GM18507 (cell line): ENCODE measurements around the gene DDIT4.
"Not testable (repeated sequence)": the region's sequence is repeated elsewhere in the genome, so short reads cannot be mapped to it uniquely, and the experiment has no call there.

Experiments
- DNase-seq: peaks from one replicate; pipeline ENCODE4 v3.0.0; 2011; ENCODE audit warnings: low read depth; ENCODE audit not compliant: insufficient read length; ENCODE audit errors: extremely low spot score
- FAIRE-seq: peaks from 2 replicates; lab custom pipeline; 2011; peaks lifted over from hg19 to GRCh38; lab: Jason Lieb, UNC

DDIT4 gene, protein sequence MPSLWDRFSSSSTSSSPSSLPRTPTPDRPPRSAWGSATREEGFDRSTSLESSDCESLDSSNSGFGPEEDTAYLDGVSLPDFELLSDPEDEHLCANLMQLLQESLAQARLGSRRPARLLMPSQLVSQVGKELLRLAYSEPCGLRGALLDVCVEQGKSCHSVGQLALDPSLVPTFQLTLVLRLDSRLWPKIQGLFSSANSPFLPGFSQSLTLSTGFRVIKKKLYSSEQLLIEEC

DNA sequence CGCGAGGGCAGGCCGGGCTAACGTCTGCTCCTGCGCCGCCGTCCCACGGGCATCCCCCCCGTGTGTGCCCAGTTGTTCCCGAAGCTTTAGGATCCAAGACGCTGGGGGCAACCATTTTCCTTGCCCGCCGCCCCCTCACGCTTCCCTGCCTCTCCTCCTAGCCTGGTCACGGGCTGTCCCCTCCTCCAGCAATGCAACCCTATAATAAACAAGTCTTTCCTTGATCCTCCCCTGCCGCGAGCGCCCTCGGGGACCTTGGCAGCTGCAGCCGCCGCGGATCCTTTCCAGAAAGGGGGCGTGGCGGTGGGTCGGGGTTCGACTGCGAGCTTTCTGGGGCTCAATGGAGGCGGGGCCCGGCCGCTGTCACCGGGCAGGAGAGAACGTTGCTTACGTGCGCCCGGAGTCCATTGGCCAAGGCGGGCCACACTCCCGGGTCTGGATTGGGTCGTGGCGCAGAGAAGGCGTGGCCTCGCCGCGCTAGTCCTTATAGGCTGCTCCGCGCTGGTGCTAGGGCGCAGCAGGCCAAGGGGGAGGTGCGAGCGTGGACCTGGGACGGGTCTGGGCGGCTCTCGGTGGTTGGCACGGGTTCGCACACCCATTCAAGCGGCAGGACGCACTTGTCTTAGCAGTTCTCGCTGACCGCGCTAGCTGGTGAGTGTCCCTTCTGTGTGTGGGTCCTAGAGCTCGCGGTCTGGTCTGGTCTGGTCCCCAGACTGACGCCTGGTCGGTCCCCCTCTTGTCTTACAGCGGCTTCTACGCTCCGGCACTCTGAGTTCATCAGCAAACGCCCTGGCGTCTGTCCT is at the start of gene DDIT4:
Gene DDIT4, plus strand, starts transcription at position 515 of the 803 bp plus-strand sequence. CDS start 293 bp downstream, outside the sequence.
- DNase-seq (peak; percentile 99), FAIRE-seq (peak; percentile 91)

DNA sequence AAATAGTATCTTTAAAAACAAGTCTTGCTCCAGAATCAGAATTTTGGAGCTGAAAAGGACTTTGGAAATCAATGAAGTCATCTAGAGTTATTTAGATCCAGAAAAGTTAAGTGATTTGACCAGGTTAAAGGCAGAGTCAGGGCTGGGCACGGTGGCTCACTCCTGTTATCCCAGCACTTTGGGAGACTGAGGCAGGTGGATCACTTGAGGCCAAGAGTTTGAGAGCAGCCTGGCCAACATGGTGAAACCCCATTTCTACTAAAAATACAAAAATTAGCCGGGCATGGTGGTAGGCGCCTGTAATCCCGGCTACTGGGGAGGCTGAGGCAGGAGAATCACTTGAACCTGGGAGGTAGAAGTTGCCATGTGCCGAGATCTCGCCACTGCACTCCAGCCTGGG is 49.5 kb upstream of the DDIT4 start:
- DNase-seq, FAIRE-seq: not testable (repeated sequence)

DNA sequence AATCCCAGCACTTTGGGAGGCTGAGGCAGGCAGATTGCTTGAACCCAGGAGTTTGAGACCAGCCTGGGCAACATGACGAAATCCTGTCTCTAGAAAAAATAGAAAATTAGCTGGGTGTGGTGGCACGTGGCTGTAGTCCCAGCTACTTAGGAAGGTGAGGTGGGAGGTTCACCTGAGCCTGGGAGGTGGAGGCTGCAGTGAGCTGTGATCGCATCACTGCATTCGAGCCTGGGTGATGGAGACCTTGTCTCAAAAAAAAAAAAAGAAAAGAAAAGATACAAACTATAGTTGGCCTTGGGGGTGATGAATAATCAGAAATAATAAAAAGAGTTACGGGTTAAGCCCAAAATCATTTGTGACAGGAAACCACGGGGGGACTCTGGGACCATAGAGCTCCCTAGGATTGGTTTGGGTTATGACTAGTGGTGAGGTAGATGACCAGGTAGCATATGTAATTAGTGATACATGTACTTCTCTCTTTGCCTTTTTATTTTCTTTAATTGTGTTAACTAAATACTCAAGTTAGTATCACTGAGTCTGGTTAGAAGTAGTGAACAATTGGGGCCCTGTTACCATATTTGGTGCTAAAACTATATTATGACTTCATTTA is 47.2 kb upstream of the DDIT4 start:
- DNase-seq = no peak
- no peak for FAIRE-seq

DNA sequence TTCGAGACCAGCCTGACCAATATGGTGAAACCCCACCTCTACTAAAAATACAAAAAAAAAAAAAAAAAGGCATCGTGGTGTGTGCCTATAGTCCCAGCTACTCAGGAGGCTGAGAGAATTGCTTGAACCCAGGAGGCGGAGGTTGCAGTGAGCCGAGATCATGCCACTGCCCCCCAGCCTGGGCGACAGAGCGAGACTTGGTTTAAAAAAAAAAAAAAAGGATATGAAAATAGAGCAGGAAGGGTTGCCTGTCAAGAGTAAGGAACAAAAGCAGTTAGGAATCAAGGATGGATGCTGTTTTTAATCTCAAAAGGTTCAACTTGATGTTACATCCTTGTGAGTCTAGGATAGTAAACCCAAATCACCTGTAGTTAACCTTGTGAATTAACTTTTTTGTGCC is 45.9 kb upstream of the DDIT4 start:
- no peak for FAIRE-seq

DNA sequence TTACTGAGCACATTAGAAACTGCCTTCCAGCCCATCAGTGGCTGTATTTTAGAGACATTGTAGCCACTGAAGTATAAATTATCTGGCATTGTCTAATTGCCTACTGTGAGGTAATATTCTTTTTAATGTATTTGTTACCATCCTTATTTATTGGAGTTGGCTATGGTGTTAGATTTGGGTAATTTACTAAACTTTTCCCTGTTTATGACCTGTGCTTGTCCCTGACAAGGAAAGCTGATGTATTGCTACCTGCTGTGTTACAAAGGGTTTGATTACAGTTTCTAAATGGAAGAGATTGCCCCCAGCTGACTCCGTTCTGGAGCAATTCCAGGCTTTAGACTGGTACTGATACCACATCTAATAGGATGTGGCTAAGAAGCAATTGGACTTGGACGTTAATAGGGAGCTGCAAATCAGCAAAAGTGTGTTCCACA is 45.4 kb upstream of the DDIT4 start:
- FAIRE-seq (no peak), DNase-seq (no peak)

More for the DNA sequence above, 45.9 kb upstream of the DDIT4 start:
- no peak for DNase-seq

DNA sequence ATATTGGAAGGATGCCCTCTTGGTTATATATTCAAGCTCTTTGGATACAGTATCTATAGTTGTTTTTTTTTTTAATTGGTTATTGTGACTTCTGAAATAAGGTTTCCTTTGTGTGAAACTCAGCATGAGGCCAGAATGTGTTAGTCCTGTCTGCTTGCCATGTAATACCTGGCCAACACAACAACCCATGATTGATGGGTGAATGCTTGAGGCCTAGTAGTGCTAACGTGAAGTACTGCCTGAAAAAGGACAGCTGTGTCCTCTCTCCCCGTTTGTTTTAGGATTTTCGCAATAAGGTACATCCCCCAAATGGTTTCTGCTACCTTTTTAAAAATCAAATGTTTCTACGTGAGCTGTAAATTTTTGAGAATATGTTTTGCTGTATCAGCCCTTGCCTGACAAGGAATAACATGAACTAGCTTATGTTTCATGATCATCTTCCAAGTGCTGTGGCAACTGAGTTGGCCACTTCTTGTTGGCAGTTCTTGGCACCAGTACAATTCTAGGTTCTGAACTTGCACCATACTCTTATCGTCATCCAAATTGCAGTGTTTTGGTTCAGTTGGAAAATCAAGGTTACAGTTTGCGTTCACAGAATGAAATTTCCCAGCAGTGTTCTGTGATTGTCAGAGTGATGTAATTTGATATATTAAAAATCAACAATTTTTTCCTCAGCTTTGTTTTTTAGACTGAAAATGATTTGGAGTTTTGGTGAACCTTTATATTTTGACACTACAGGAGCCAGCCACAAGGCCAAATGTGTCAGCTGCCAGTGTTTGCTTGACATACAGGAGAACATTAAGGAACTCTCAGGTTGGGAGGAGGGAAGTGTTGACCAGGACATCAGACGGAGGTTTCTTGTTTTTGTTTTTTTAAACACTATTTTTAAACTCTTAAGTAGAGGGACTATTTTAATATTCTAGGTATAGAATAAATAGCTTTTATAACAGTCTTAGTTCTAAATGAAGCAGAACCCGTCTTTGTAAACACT is 44.2 kb upstream of the DDIT4 start:
- DNase-seq = no peak
- no peak for FAIRE-seq

DNA sequence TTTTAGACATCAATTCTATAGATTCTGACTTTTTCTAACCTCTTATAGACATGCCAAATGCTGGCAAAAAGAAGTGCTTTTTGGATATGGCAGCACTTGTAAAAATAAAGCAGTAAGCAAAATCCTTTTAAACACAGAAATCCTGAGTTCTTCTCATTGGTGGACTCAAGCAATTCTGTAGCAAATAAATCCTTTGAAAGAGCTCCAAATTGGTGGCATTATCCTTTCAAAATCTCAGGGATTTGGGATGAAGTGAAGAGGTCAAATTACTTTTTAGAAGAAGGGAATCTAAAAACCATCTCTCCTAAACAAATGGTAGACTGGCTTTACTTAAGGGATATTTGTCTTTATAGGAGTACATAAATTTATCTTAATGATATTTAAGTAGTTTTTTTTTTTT is 40.1 kb upstream of the DDIT4 start:
- no peak for FAIRE-seq
- DNase-seq = no peak

DNA sequence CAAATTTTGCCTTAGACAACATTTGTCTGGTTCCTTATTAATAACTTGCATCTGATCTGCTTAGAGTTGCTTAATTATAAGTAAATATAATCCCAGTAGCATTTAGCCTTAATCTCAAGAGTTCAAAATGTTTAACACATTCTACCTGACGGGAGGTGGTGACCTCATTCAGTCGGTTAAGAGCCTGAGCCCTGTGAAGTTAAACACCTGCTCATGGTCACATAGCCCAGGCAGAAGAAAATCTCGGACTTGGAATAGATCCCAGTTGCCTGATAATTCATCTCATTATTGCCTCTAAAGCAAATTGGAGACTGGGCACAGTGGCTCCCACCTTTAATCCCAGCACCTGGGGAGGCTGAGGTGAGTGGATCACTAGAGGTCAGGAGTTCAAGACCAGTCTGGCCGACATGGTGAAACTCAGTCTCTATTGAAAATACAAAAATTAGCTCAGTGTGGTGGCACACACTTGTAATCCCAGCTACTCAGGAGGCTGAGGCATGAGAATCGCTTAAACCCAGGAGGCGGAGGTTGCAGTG is 39.1 kb upstream of the DDIT4 start:
- FAIRE-seq = no peak
- DNase-seq = no peak

DNA sequence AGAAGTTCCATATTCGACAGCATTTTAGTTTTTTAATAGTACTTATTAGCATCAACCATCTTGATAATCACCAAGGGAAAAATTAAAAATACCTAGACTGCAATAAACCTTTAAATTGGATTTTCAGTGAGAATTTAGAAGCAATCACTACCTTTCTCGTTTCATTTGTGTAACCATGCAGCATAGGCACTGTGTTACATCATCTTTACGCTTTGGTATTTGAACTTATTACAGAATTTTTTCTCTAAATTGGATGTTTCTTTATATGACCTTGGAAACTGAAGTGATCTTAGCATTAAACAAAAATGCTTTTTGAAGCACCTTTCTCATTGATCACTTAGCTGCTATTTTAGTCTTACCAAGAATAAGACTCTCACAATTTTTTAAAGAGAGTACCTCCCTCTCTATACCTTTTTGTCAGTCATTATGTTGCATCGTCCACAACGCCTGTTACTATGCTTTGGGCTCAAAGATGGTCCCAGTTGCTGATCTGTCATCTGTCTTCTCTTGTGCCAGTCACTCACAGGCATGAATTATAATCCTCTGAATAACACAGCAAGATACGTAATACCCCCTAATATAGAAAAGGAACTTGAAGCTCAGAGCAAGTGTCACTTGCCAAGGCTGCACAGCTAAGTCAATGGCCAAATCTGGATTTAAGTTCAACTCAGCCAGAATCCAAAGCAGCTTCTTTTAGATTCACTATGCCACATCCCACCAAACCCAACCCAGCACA is 38.0 kb upstream of the DDIT4 start:
- no peak for FAIRE-seq

DNA sequence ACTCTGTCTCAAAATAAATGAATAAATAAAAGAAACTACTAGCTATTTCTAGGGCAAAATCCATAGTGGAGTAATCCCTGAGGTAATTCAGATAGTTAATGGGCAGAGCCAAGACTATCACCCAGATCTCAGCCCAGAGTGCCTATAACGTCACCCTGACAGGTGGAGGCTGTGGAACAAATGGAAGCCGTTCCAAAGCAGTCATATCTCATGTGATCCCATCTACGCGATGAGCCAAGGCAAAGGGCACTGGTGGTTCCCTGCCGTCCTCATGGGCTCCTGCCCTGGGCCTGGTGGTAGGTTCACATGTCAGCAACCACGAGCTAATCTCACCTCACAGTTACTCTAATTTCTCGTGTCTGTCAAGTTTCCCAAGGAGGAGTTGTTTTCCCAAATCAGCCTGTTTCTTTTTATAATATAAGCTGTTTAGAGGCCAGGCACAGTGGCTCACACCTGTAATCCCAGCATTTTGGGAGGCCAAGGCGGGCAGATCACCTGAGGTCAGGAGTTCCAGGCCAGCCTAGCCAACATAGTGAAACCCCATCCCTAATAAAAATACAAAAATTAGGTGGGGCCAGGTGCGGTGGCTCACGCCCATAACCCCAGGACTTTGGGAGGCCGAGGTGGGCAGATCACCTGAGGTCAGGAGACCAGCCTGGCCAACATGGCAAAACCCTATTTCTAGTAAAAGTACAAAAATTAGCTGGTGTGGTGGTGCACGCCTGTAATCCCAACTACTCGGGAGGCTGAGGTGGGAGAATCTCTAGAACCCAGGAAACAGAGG is 35.1 kb upstream of the DDIT4 start:
- no peak for FAIRE-seq
- no peak for DNase-seq

More for the DNA sequence above, 38.0 kb upstream of the DDIT4 start:
- DNase-seq = no peak

DNA sequence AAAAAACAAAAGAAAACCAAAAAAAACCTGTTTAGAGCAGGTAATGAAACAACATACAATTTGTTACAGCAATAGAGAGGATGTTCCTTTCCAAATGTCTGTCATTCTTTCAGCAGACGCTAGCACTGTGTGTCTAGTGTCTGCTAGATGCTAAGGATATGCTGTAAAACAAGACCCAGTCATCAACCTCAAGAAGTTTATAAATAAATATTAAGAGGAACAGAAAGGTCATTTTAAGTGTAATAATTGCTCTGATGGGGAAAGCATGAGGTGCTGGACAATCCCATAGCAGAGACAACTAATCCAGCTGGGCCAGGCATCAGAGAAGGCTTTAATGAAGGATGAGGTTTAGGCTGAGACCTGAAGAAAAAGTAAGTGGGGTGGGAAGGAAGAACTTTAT is 34.3 kb upstream of the DDIT4 start:
- DNase-seq (no peak), FAIRE-seq (no peak)

DNA sequence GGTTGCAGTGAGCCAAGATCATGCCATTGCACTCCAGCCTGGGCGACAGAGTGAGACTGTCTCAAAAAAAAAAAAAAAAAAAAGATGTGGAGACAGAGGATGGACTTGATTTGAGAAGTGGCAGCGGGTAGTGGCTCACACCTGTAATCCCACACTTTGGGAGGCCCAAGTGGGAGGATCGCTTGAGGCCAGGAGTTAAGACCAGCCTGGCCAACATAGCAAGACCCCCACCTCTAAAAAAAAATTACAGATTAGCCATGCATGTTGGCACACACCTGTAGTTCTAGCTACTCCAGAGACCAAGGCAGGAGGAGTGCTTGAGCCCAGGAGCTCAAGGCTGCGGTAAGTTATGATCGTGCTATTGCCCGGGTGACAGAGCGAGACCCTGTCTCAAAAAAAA is 33.4 kb upstream of the DDIT4 start:
- FAIRE-seq = no peak
- DNase-seq = no peak

DNA sequence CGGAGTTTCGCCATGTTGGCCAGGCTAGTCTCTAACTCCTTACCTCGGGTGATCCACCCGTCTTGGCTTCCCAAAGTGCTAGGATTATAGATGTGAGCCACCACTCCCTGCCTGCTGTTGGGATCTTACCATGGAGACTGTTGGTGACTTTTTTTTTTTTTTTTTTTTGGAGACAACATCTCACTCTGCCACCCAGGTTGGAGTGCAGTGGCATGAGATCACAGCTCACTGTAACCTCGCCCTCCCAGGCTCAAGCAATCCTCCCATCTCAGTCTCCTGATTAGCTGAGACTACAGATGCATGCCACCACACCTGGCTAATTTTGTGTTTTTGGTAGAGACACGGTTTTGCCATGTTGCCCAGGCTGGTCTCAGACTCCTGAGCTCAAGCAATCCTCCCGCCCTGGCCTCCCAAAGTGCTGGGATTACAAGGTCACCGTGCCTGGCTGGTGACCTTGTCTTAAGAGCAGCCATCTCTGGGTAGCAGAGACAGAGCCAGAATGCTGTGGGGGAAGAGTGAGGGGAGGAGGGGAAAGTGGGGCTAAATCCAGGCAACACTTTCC is 32.0 kb upstream of the DDIT4 start:
- DNase-seq (no peak), FAIRE-seq (no peak)

DNA sequence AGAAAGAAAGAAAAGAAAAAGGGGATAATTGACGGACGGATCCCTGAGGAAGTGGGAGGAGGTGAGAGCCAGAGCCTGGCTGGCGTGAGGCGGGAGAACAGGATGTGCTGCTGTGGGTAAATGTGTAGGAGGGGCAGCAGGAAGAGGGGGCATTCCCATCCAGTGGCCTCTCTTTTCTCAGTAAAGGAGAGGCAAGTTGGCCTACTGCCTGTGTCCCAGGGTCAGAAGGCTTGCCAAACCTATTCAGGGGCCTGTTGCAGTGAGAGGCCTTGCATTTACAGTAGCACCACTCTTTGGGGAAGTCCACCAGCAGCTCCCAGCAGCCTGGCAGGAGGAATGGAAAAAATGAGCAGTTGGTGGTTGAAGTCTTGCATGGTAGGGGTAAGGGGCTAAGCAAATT is 31.0 kb upstream of the DDIT4 start:
- FAIRE-seq (no peak), DNase-seq (no peak)

DNA sequence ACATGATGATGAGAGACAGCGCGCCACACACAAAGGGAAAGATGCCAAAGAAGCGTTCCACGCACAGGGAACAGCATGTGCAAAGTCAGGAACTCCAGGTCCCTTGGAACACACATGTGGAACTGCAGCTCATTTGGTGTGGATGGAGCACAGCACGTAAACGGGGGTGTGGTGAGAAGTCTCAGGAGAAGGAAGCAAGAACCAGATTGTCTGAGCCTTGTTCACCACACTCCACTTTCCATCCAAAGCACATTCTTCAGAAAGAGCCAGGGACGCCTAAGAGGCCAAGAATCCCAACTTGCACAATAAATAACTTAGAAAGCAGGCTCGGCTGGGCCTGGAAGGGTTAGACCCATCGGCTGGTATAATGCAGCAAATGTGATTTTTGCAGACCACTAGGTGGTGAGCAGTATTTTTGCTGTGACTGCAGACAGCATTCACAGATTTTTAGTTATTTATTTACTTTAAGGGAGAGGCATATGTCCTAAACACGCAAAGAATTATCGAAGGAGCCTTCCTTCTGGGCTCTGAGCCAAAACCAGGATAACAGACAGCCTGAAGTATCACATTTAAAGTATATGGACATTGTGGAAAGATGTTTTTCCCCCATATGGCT is 29.8 kb upstream of the DDIT4 start:
- DNase-seq (no peak), FAIRE-seq (no peak)

DNA sequence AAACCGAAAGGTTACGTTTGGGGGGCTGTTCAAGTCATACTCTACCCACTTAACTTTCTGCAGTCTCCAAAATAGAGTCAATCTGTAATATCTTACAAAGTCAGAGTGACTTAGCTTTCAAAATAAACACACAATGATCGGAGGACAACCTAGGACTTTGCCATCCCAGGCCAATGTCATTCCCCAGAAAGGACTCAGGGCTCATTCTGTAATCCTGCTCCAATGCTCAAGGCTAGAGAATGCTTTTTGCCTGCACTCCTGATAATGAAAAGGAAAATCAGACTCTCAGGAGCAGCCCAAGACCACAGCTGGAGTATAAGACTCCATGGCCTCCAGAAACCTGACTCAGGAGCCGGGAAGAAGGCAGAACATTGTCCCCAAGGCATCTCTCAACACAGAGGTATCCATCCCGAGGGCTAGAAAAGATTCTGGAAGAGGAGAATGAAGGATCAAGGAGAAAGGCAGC is 29.1 kb upstream of the DDIT4 start:
- DNase-seq = no peak
- no peak for FAIRE-seq

DNA sequence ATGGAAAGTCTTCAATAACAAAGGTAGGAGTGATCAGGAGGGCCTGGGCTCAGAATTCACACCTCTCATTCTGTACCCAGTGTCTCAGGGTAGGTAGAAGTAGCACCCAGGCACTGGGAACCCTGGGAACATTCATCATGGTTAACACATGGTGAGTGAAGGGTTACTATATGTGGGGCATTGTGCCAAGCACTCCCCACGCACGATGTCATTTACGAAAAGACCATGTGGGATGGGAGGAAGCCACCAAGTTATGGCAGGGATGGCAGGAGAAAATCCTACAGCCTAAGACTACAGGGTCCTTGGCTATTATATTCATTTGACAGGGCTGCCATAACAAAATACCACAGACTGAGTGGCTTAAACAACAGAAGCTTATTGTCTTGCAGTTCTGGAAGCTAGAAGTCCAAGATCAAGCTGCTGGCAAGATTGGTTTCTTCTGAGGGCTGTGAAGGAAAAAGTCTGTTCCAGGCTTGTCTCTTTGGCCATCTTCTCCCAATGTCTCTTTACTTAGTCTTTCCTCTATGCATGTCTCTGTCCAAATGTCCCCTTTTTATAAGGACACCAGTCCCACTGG is 27.7 kb upstream of the DDIT4 start:
- DNase-seq (no peak), FAIRE-seq (no peak)
